ENCODE measurements around the gene EIF1. TPM values are rescaled to one million over a fixed set of nuclear protein-coding genes. Genes with fewer than 3 reads are reported as not detected.
A peak's percentile ranks its signal among the peaks of the same experiment; 100 is the strongest.

Gene EIF1
- total RNA-seq, 4 donors from 2014 or later, result 172 to 458 (median 243) TPM

DNA sequence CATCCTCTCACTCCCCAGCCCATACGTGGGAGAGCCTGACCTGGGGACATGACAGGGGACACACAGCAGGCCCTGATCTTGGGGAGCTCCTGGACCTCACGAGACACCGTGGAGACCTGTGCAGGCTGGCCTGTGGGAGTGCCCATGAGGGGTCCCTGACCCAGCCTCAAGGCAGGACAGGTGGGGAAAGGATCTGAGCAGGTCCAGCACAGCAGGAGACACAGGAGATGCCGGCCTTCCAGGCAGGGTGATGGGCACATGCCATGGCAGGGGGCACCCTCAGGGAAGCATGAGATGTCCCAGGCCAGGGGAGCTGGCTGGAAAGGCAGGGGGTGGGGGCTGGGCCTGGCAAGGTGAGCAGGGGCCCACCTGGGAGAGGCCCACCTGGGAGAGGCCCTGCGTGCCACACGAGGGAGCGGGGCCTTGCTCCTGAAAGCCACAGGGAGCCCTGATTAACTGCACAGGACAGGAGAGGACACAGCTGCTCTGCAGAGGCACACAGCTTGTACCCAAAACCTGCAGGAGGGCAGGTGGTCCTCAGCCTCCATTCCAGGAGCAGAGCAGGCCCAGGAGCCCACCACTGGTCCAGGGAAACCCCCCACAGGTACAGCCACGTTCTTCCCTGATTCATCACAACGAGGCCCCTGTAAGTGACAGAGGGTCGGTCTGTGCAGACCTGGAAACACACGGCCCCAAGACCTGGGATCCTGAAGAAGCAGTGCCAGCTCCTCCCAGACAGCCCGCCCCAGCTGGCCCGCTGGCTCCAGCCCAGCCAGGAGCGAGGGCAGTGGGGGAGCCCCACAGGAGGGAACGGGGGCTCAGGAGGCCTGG lies 37.7 kb upstream of the EIF1 start:
- no peaks in the 10 kb centered on the region for H3K9me3 ChIP-seq
- DNase-seq (ENCODE audit: low spot score in 2 of 2), result no peak
- peaks cover 0 to 59% (median 15%) of the 10 kb centered on the region in 4 donors for H3K4me1 ChIP-seq
- no peak overlapping the region for H3K4me3 ChIP-seq
- TF ChIP-seq, protein P1, sequence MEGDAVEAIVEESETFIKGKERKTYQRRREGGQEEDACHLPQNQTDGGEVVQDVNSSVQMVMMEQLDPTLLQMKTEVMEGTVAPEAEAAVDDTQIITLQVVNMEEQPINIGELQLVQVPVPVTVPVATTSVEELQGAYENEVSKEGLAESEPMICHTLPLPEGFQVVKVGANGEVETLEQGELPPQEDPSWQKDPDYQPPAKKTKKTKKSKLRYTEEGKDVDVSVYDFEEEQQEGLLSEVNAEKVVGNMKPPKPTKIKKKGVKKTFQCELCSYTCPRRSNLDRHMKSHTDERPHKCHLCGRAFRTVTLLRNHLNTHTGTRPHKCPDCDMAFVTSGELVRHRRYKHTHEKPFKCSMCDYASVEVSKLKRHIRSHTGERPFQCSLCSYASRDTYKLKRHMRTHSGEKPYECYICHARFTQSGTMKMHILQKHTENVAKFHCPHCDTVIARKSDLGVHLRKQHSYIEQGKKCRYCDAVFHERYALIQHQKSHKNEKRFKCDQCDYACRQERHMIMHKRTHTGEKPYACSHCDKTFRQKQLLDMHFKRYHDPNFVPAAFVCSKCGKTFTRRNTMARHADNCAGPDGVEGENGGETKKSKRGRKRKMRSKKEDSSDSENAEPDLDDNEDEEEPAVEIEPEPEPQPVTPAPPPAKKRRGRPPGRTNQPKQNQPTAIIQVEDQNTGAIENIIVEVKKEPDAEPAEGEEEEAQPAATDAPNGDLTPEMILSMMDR (IDR thresholded peaks at IDR 0.05), result no peak
- TF ChIP-seq POLR2A (IDR thresholded peaks at IDR 0.05) (no peak), EP300 (IDR thresholded peaks at IDR 0.05) (no peak)
- WGBS, 2 donors, result 75 to 80% methylated on average over 10 to 15 of the region's 15 CpGs
- no peaks in the 10 kb centered on the region for H3K27me3 ChIP-seq
- no peaks in the 10 kb centered on the region for H3K36me3 ChIP-seq
- H3K27ac ChIP-seq, result peak overlapping the region; percentile 60 to 82 (median 75)

DNA sequence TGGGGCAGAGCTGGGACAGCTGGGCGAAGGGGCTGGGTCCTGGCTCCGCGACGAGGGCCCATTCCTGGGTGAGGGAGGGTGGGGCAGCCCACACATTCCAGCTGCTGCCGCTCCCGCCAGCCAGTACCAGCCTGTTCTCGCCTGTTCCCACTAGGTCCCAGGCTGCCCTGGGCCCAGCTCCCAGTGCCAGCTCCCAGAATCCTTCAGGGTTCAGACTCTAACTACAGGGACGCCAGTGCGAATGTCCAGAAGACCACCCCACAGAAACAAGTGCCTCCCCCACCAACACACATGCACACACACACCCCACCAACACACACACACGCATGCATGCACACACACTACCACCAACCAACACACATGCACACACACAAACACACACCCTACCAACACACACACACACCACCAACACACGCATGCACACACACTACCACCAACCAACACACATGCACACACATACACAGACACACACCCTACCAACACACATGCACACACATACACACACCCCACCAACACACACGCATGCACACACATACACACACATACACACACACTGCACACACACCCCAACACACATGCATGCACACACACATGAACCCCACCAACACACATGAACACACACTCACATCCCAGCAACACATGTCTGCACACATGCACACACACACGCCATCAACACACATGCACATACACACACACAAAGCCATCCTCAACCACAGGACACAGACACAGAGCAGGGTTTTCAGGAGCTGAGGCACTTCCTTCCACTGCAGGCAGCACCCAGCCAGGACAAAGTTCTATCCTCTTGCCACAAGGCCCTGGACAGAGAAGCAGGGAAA lies 36.8 kb upstream of the EIF1 start:
- Histone ChIP-seq H3K27ac (peak overlapping the region; percentile 60 to 86 (median 78)), H3K4me3 (no peak overlapping the region), H3K4me1 (peaks cover 0 to 63% (median 16%) of the 10 kb centered on the region in 4 donors), H3K9me3 (no peaks in the 10 kb centered on the region), H3K27me3 (no peaks in the 10 kb centered on the region), H3K36me3 (no peaks in the 10 kb centered on the region)
- 63 to 74% methylated on average over 6 to 13 of the region's 13 CpGs for WGBS, 2 donors
- TF ChIP-seq, protein P1 (IDR thresholded peaks at IDR 0.05), result no peak
- peak; percentile 52 to 57 for TF ChIP-seq EP300 (IDR thresholded peaks at IDR 0.05)
- no peak for DNase-seq (ENCODE audit: low spot score in 2 of 2)

DNA sequence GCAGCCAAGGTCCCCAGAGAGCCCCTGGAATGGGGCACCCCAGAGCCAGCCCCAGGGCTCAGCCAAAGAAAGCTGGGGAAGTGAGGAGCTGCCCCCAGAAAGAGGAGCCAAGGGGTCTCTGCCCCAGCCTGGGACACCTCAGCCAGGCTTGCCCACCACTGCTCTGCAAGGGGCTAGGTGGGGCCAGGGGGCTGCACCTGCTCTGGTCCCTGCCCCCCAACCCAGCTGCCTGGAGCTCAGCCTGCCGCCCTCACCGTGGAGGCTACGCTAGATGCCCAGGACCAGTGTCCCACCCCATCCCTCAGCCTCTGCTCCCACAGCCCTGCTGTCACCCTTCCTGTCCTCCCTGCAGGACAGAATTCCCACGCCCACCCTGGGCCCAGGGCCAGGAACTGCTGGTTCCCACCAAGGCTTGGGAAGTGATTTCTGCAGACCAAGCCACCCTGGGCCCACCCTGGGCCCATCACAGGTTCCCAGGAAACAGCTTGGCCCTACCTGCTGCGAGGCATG lies 36.2 kb upstream of the EIF1 start:
- Histone ChIP-seq H3K36me3 (no peaks in the 10 kb centered on the region), H3K4me3 (no peak overlapping the region), H3K9me3 (no peaks in the 10 kb centered on the region), H3K27me3 (no peaks in the 10 kb centered on the region), H3K4me1 (peaks cover 0 to 69% (median 17%) of the 10 kb centered on the region in 4 donors), H3K27ac (peak overlapping the region in 2 of 4 donors; percentile 79 to 86)
- no peak for DNase-seq (ENCODE audit: low spot score in 2 of 2)
- TF ChIP-seq EP300 (IDR thresholded peaks at IDR 0.05) (no peak), POLR2A (IDR thresholded peaks at IDR 0.05) (no peak)
- WGBS, 2 donors, result 78 to 82% methylated on average over 4 to 5 of the region's 5 CpGs

DNA sequence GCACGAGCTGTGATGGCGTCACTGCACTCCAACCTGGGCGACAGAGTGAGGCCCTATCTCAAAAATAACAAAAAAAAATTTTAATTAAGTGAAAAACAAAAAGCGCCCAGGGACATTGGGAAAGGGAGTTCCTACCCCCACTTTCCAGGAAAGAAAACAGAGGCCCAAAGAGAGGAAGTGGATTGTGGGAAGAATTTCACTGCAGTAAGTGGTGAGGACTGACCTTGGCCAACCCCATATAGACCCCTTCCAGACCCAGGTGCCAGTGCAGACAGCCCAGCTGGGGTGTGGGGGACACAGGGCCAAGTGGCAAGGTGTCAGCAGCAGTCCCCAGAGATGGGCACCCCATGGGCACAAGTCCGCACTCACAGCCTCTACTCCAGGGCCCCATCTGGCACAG lies 35.3 kb upstream of the EIF1 start:
- 93% methylated on average over 5 of the region's 5 CpGs for WGBS, 2 donors
- Histone ChIP-seq H3K4me3 (no peak overlapping the region), H3K4me1 (peaks cover 0 to 65% (median 12%) of the 10 kb centered on the region in 4 donors), H3K27me3 (no peaks in the 10 kb centered on the region), H3K9me3 (no peaks in the 10 kb centered on the region), H3K36me3 (no peaks in the 10 kb centered on the region), H3K27ac (peak overlapping the region in 2 of 4 donors; percentile 79 to 86)
- TF ChIP-seq EP300 (IDR thresholded peaks at IDR 0.05), result no peak
- TF ChIP-seq, protein P1 (IDR thresholded peaks at IDR 0.05), result no peak
- TF ChIP-seq POLR2A (IDR thresholded peaks at IDR 0.05), result no peak
- no peak for DNase-seq (ENCODE audit: low spot score in 2 of 2)

DNA sequence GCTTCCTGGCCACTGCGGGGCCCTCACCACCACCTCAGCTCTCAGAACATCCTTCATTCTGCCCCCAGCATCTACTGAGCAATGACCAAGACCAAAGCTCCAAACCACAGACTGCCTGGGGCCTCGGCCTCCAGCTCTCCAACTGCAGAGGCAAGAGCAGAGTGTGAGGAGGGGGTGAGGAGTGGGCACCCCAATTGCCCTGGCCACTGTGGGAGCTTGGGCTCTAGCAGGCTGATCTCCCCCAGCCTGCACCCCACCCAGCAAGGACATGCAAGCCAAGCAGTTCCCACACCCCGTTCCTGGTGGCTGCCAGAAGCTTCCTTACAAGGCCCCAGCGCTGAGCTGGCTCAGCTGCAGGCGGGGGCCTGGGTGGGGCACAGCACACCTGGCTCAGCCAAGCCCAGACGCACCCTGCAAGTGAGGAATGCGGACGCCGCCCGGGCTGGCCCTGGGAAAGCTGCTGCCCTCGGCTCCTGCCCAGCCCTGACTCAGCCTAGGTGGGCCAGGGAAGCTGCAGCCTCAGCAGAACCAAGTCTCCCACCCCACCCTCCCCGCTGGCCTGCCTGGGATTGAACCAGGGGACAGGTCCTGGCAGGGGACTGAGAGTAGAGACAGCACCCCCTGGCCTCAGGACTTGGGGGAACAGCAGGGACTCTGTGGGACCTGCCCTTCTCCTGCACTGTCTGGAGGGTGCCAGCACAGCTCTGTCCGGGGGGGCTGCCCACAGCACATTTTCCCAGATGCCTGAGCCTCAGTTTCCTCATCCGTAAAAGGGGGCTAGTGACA lies 34.6 kb upstream of the EIF1 start:
- Histone ChIP-seq H3K27ac (peak overlapping the region in 3 of 4 donors; percentile 79 to 86 (median 80)), H3K4me1 (peaks cover 0 to 62% (median 11%) of the 10 kb centered on the region in 4 donors), H3K36me3 (no peaks in the 10 kb centered on the region), H3K9me3 (no peaks in the 10 kb centered on the region), H3K27me3 (no peaks in the 10 kb centered on the region), H3K4me3 (no peak overlapping the region)
- TF ChIP-seq, protein P1 (IDR thresholded peaks at IDR 0.05), result no peak
- TF ChIP-seq EP300 (IDR thresholded peaks at IDR 0.05) (peak in 1 of 2 donors; percentile 6), POLR2A (IDR thresholded peaks at IDR 0.05) (no peak)
- no peak for DNase-seq (ENCODE audit: low spot score in 2 of 2)
- WGBS, 2 donors, result 71 to 76% methylated on average over 2 to 10 of the region's 14 CpGs

Data from tibial nerve (tissue), 4 donors.